GM12892 (cell line): ENCODE results near the gene CDC42BPG.
A peak's percentile ranks its signal among the peaks of the same experiment; 100 is the strongest.

Source experiments
- DNase-seq: peaks from one replicate; pipeline ENCODE4 v3.0.0; 2011; ENCODE audit not compliant: insufficient read length
- FAIRE-seq: peaks from 2 replicates; lab custom pipeline; 2011; peaks lifted over from hg19 to GRCh38; lab: Jason Lieb, UNC
- POLR2A ChIP-seq: IDR thresholded peaks from 2 replicates; pipeline ENCODE4 v1.6.1; 2011; ENCODE audit warnings: low read depth, low read length, control low read depth
- POLR2AphosphoS5 ChIP-seq: IDR thresholded peaks from 2 replicates; pipeline ENCODE4 v1.6.1; 2011; ENCODE audit warnings: low read depth, low read length, control low read depth
- TAF1 ChIP-seq: IDR thresholded peaks from 2 replicates; pipeline ENCODE4 v1.6.1; 2011; ENCODE audit warnings: low read depth, mild to moderate bottlenecking, control low read depth, low read length, borderline replicate concordance

Gene CDC42BPG

GRCh38 chr11:64791781-64792291 lies 52.6 kb downstream of the CDC42BPG start:
- TF ChIP-seq POLR2AphosphoS5 (no peak), POLR2A (no peak), TAF1 (no peak)
- FAIRE-seq (no peak), DNase-seq (no peak)

GRCh38 chr11:64790205-64791095 lies 54.0 kb downstream of the CDC42BPG start:
- FAIRE-seq (no peak), DNase-seq (peak; percentile 8)
- TF ChIP-seq POLR2AphosphoS5 = no peak

- DNase-seq (peak; percentile 5), FAIRE-seq (no peak)
- TF ChIP-seq TAF1 (no peak), POLR2AphosphoS5 (no peak), POLR2A (no peak)
Observed at GRCh38 chr11:64789331-64790204, 54.9 kb downstream of the CDC42BPG start.

- no peak for TF ChIP-seq TAF1
- TF ChIP-seq POLR2AphosphoS5 = no peak
- no peak for TF ChIP-seq POLR2A
- peak; percentile 12 for DNase-seq
- no peak for FAIRE-seq
Observed at GRCh38 chr11:64788321-64789215, 55.9 kb downstream of the CDC42BPG start.

GRCh38 chr11:64787526-64788320 lies 56.7 kb downstream of the CDC42BPG start:
- no peak for TF ChIP-seq POLR2AphosphoS5
- no peak for TF ChIP-seq TAF1
- no peak for TF ChIP-seq POLR2A
- FAIRE-seq = peak; percentile 27
- DNase-seq = peak; percentile 75

- FAIRE-seq (no peak), DNase-seq (no peak)
- peak; percentile 39; the same call in 1 of the 2 replicates for TF ChIP-seq POLR2A
- no peak; the same call in 1 of the 2 replicates for TF ChIP-seq POLR2AphosphoS5
Observed at GRCh38 chr11:64786308-64786707, 58.1 kb downstream of the CDC42BPG start.

- FAIRE-seq (no peak), DNase-seq (no peak)
- TF ChIP-seq POLR2AphosphoS5 (no peak), TAF1 (no peak), POLR2A (no peak)
Observed at GRCh38 chr11:64784813-64785581, 59.5 kb downstream of the CDC42BPG start.

- FAIRE-seq (peak; percentile 100), DNase-seq (peak; percentile 90)
- TF ChIP-seq POLR2A (peak; percentile 95), POLR2AphosphoS5 (peak; percentile 96), TAF1 (peak; percentile 70)
Observed at GRCh38 chr11:64778473-64779298, 65.8 kb downstream of the CDC42BPG start, which contains the start of gene SF1. SF1 (minus strand) TSS chr11:64778542; CDS start chr11:64778392, 150 bp downstream.

GRCh38 chr11:64778223-64778472 lies 66.3 kb downstream of the CDC42BPG start:
- no peak for FAIRE-seq
- no peak for DNase-seq
- TF ChIP-seq TAF1 = no peak
- TF ChIP-seq POLR2AphosphoS5 = no peak
- peak; percentile 79; the same call in 1 of the 2 replicates for TF ChIP-seq POLR2A
